Measurements from ENCODE around the gene OBSCN.

DNA sequence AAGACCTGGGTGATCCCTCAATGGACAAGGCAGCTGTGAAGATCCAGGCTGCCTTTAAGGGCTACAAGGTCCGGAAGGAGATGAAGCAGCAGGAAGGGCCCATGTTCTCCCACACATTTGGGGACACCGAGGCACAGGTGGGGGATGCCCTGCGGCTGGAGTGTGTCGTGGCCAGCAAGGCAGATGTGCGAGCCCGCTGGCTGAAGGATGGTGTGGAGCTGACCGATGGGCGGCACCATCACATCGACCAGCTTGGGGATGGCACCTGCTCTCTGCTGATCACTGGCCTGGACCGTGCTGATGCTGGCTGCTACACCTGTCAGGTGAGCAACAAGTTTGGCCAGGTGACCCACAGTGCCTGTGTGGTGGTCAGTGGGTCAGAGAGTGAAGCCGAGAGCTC lies 113.6 kb downstream of the OBSCN start:
- TF ChIP-seq, protein P1, sequence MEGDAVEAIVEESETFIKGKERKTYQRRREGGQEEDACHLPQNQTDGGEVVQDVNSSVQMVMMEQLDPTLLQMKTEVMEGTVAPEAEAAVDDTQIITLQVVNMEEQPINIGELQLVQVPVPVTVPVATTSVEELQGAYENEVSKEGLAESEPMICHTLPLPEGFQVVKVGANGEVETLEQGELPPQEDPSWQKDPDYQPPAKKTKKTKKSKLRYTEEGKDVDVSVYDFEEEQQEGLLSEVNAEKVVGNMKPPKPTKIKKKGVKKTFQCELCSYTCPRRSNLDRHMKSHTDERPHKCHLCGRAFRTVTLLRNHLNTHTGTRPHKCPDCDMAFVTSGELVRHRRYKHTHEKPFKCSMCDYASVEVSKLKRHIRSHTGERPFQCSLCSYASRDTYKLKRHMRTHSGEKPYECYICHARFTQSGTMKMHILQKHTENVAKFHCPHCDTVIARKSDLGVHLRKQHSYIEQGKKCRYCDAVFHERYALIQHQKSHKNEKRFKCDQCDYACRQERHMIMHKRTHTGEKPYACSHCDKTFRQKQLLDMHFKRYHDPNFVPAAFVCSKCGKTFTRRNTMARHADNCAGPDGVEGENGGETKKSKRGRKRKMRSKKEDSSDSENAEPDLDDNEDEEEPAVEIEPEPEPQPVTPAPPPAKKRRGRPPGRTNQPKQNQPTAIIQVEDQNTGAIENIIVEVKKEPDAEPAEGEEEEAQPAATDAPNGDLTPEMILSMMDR (IDR thresholded peaks at IDR 0.05): no peak
- TF ChIP-seq POLR2A (IDR thresholded peaks at IDR 0.05): no peak

All from adrenal gland (tissue), 5 donors.